ENCODE measurements around the gene OGFR.

The OGFR gene

GRCh38 chr20:62822788-62823651, 18.4 kb downstream of the OGFR start:
- peak; percentile 75 for TF ChIP-seq CTCF (IDR thresholded peaks at IDR 0.05; ENCODE audit: extremely low read depth, missing control alignments)
- DNase-seq (ENCODE audit: low spot score) = peak; percentile 88

- TF ChIP-seq CTCF (IDR thresholded peaks at IDR 0.05; ENCODE audit: extremely low read depth, missing control alignments) = no peak
- DNase-seq (ENCODE audit: low spot score) = no peak
Observed at GRCh38 chr20:62823688-62824475, 19.2 kb downstream of the OGFR start.

GRCh38 chr20:62824476-62825332, 20.1 kb downstream of the OGFR start:
- no peak for TF ChIP-seq CTCF (IDR thresholded peaks at IDR 0.05; ENCODE audit: extremely low read depth, missing control alignments)
- DNase-seq (ENCODE audit: low spot score) = no peak

- no peak for DNase-seq (ENCODE audit: low spot score)
- TF ChIP-seq CTCF (IDR thresholded peaks at IDR 0.05; ENCODE audit: extremely low read depth, missing control alignments) = no peak
Observed at GRCh38 chr20:62825333-62825985, 20.8 kb downstream of the OGFR start.

GRCh38 chr20:62825986-62826645, 21.5 kb downstream of the OGFR start:
- no peak for DNase-seq (ENCODE audit: low spot score)
- TF ChIP-seq CTCF (IDR thresholded peaks at IDR 0.05; ENCODE audit: extremely low read depth, missing control alignments) = no peak

GRCh38 chr20:62826646-62827310, 22.1 kb downstream of the OGFR start:
- TF ChIP-seq CTCF (IDR thresholded peaks at IDR 0.05; ENCODE audit: extremely low read depth, missing control alignments) = no peak
- DNase-seq (ENCODE audit: low spot score) = no peak
